Type B pancreatic cell (in vitro differentiated cells): ENCODE data around the gene RNF157. TPM values are rescaled to one million over a fixed set of nuclear protein-coding genes. Genes with fewer than 3 reads are reported as not detected.

Source experiments
- DNase-seq: peaks from one replicate; pipeline ENCODE4 v3.0.0; 2021; ENCODE audit warnings: mixed read lengths; ENCODE audit not compliant: unreplicated experiment; ENCODE audit errors: extremely low spot score
- H3K27ac Mint-ChIP-seq: 2 replicates; pipeline ENCODE4 v1.8.0; 2021; ENCODE audit warnings: mild to moderate bottlenecking, mixed read lengths
- H3K27me3 Mint-ChIP-seq: 2 replicates; pipeline ENCODE4 v1.8.0; 2021; ENCODE audit warnings: mixed read lengths
- H3K36me3 Mint-ChIP-seq: 2 replicates; pipeline ENCODE4 v1.8.0; 2021; ENCODE audit warnings: mixed read lengths
- H3K4me1 Mint-ChIP-seq: one replicate; pipeline ENCODE4 v1.8.0; 2021; ENCODE audit warnings: mixed read lengths; ENCODE audit not compliant: unreplicated experiment
- H3K4me3 Mint-ChIP-seq: 2 replicates; pipeline ENCODE4 v1.8.0; 2021; ENCODE audit warnings: mild to moderate bottlenecking, mixed read lengths
- H3K9me3 Mint-ChIP-seq: 2 replicates; pipeline ENCODE4 v1.8.0; 2021; ENCODE audit warnings: mixed read lengths
- CTCF ChIP-seq: fragments of 200-600 bp; sonication (generic); conservative IDR thresholded peaks from 2 replicates; pipeline ENCODE4 v1.5.0; 2021; ENCODE audit warnings: antibody characterized with exemption, mild to moderate bottlenecking
- total RNA-seq: library from RNA; stranded (reverse); gene quantifications from 2 replicates; pipeline ENCODE4 v1.2.1, GENCODE V29; 2021; ENCODE audit warnings: low replicate concordance

The RNF157 gene
- total RNA-seq, 1 donor from 2014 or later, result 27.0 TPM

GRCh38 chr17:76103274-76104139 lies 136.8 kb downstream of the RNF157 start, which contains the start of gene EXOC7:
Gene EXOC7, minus strand, starts transcription at chr17:76103787. Its CDS starts 95 bp downstream, at chr17:76103692.
- Mint-ChIP-seq H3K4me1 (peaks cover 16% of the 10 kb centered on the region), H3K36me3 (peaks cover 12% of the 10 kb centered on the region), H3K27me3 (no peaks in the 10 kb centered on the region), H3K27ac (peak within 1 kb of the TSS; percentile 93), H3K9me3 (no peaks in the 10 kb centered on the region), H3K4me3 (peak within 1 kb of the TSS; percentile 93)
- peak; percentile 42 for TF ChIP-seq CTCF
- DNase-seq, result peak; percentile 96

- no peak for TF ChIP-seq CTCF
- Mint-ChIP-seq H3K4me3 (peak overlapping the region; percentile 93), H3K36me3 (peaks cover 12% of the 10 kb centered on the region), H3K27me3 (no peaks in the 10 kb centered on the region), H3K4me1 (peaks cover 16% of the 10 kb centered on the region), H3K27ac (peak overlapping the region; percentile 93), H3K9me3 (no peaks in the 10 kb centered on the region)
- no peak for DNase-seq
Observed at GRCh38 chr17:76102944-76103273, 137.4 kb downstream of the RNF157 start.

- Mint-ChIP-seq H3K27me3 (no peaks in the 10 kb centered on the region), H3K27ac (no peak overlapping the region), H3K4me1 (no peaks in the 10 kb centered on the region), H3K36me3 (peaks cover 17% of the 10 kb centered on the region), H3K9me3 (no peaks in the 10 kb centered on the region), H3K4me3 (no peak overlapping the region)
- no peak for TF ChIP-seq CTCF
- no peak for DNase-seq
Observed at GRCh38 chr17:76097716-76098295, 142.5 kb downstream of the RNF157 start.

- DNase-seq, result no peak
- H3K4me1 Mint-ChIP-seq, result no peaks in the 10 kb centered on the region
- no peak overlapping the region for H3K27ac Mint-ChIP-seq
- H3K36me3 Mint-ChIP-seq, result peaks cover 14% of the 10 kb centered on the region
- H3K4me3 Mint-ChIP-seq, result no peak overlapping the region
- H3K9me3 Mint-ChIP-seq, result no peaks in the 10 kb centered on the region
- H3K27me3 Mint-ChIP-seq, result no peaks in the 10 kb centered on the region
- TF ChIP-seq CTCF, result no peak
Observed at GRCh38 chr17:76095943-76096342, 144.3 kb downstream of the RNF157 start.

- H3K4me3 Mint-ChIP-seq, result no peak overlapping the region
- H3K27me3 Mint-ChIP-seq, result no peaks in the 10 kb centered on the region
- TF ChIP-seq CTCF, result no peak
- no peak overlapping the region for H3K27ac Mint-ChIP-seq
- H3K9me3 Mint-ChIP-seq, result no peaks in the 10 kb centered on the region
- DNase-seq, result no peak
- no peaks in the 10 kb centered on the region for H3K4me1 Mint-ChIP-seq
- H3K36me3 Mint-ChIP-seq, result peaks cover 6% of the 10 kb centered on the region
Observed at GRCh38 chr17:76094046-76094445, 146.2 kb downstream of the RNF157 start.
